Suprapubic skin (tissue), 4 donors: ENCODE measurements around the gene LHFPL6. TPM values are rescaled to one million over a fixed set of nuclear protein-coding genes. Genes with fewer than 3 reads are reported as not detected.

Source experiments
- DNase-seq, 2 donors: peaks; one replicate each; pipeline ENCODE4 v3.0.0-alpha.2; 2019; ENCODE audit warnings: low spot score in 2 of 2
- H3K27ac ChIP-seq: fragments of 200-600 bp; sonication (generic); one replicate; pipeline ENCODE4 v1.5.1; 2019
- H3K27me3 ChIP-seq: fragments of 200-600 bp; sonication (generic); one replicate; pipeline ENCODE4 v1.5.1; 2019
- H3K36me3 ChIP-seq: fragments of 200-600 bp; sonication (generic); one replicate; pipeline ENCODE4 v1.5.1; 2019
- H3K4me1 ChIP-seq: fragments of 200-600 bp; sonication (generic); one replicate; pipeline ENCODE4 v1.5.1; 2019
- H3K4me3 ChIP-seq: fragments of 200-600 bp; sonication (generic); one replicate; pipeline ENCODE4 v1.5.1; 2019; ENCODE audit warnings: mild to moderate bottlenecking
- H3K9me3 ChIP-seq: fragments of 200-600 bp; sonication (generic); one replicate; pipeline ENCODE4 v1.5.1; 2019
- EP300 ChIP-seq: sonication (generic); formaldehyde crosslinking; IDR thresholded peaks from one replicate; pipeline ENCODE4 v1.6.1; 2017; ENCODE audit warnings: antibody characterized with exemption
- POLR2A ChIP-seq, 2 donors: fragments of 450-650 bp; IDR thresholded peaks; one replicate each; pipeline ENCODE4 v1.6.1; 2017; ENCODE audit warnings: antibody characterized with exemption in 2 of 2, mild to moderate bottlenecking in 2 of 2, moderate library complexity in 2 of 2
- POLR2AphosphoS5 ChIP-seq, 3 donors: sonication (generic); formaldehyde crosslinking; IDR thresholded peaks; one replicate each; pipeline ENCODE4 v1.6.1; 2017; ENCODE audit warnings: antibody characterized with exemption in 3 of 3
- WGBS: methylation state at CpG from one replicate; pipeline ENCODE4 v1.1.5; 2018; 5-methylcytosine and 5-hydroxymethylcytosine counted together
- total RNA-seq, 4 donors: library from RNA; depleted of rRNA; stranded (reverse); fragments of >200 nt; gene quantifications; one replicate each; pipeline ENCODE4 v1.1.0, GENCODE V29; 2016
- TF ChIP-seq, protein P1 (sequence below), 2 donors: fragments of 200-600 bp in 1 of 2; fragments of 450-650 bp in 1 of 2; sonication (generic) in 1 of 2; IDR thresholded peaks; one replicate each; pipeline ENCODE4 v1.5.1; 2016 to 2019; ENCODE audit warnings: antibody characterized with exemption in 2 of 2, mild to moderate bottlenecking in 1 of 2, moderate library complexity in 1 of 2

Gene LHFPL6
- total RNA-seq, 4 donors from 2014 or later, result 10.6 to 21.0 (median 15.6) TPM

DNA sequence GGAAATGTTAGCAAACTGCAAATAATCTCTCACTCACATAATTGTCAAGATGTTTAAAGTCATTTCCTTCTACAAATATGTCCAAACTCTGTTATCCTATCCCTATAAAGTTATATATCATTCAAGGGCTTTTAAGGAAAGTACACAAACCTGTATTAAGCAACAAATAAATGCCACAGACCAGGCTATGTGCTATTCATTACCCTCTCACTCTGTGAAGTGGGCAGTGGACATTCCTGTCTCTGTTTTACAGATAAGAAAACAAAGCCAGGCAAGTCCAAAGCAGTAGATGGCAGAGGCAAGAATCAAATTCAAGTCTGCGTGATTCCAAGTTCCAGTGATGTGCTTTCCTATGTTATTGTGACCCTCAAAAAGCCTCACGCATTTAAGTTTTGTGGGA, 140.6 kb downstream of the LHFPL6 start:
- Histone ChIP-seq H3K4me1 (peaks cover 4% of the 10 kb centered on the region), H3K9me3 (no peaks in the 10 kb centered on the region), H3K4me3 (no peak overlapping the region), H3K27ac (no peak overlapping the region), H3K27me3 (no peaks in the 10 kb centered on the region), H3K36me3 (no peaks in the 10 kb centered on the region)
- WGBS, result 67% methylated on average over 2 of the region's 2 CpGs
- DNase-seq, result no peak
- TF ChIP-seq, protein P1, sequence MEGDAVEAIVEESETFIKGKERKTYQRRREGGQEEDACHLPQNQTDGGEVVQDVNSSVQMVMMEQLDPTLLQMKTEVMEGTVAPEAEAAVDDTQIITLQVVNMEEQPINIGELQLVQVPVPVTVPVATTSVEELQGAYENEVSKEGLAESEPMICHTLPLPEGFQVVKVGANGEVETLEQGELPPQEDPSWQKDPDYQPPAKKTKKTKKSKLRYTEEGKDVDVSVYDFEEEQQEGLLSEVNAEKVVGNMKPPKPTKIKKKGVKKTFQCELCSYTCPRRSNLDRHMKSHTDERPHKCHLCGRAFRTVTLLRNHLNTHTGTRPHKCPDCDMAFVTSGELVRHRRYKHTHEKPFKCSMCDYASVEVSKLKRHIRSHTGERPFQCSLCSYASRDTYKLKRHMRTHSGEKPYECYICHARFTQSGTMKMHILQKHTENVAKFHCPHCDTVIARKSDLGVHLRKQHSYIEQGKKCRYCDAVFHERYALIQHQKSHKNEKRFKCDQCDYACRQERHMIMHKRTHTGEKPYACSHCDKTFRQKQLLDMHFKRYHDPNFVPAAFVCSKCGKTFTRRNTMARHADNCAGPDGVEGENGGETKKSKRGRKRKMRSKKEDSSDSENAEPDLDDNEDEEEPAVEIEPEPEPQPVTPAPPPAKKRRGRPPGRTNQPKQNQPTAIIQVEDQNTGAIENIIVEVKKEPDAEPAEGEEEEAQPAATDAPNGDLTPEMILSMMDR (IDR thresholded peaks at IDR 0.05), result no peak
- TF ChIP-seq POLR2AphosphoS5 (IDR thresholded peaks at IDR 0.05), result no peak
- TF ChIP-seq EP300, result no peak
- no peak for TF ChIP-seq POLR2A (IDR thresholded peaks at IDR 0.05)

DNA sequence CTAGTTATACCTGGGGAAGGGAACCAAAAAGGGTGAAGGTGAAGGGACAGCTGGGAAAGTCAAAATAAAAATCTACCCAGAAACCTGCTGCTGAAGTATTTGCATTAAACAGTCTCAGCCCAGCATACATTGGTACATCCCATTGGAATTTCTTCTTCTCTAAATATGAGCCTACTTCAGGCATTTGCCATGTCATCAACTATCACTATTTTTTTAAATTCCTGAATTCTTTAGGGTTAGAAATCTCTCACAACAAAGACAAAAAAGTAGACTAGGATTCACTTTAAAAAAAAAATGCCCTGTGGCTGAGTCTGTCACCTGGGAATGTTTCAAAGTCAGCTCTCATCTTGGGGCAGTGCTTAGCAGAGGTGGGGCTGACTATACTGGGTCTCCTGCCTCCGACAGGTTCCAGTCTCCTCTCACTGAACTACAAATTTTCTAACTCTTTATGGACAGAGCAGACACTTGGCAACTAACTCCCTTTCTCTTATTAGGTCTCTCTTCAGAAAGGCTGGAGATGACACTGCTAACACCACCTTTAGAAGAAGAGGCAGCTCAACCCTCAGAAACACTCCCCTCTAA, 141.2 kb downstream of the LHFPL6 start:
- WGBS, result 82% methylated on average over 1 of the region's 1 CpG
- Histone ChIP-seq H3K27me3 (no peaks in the 10 kb centered on the region), H3K36me3 (no peaks in the 10 kb centered on the region), H3K4me1 (peaks cover 4% of the 10 kb centered on the region), H3K27ac (no peak overlapping the region), H3K4me3 (no peak overlapping the region), H3K9me3 (no peaks in the 10 kb centered on the region)
- TF ChIP-seq EP300 (no peak), POLR2A (IDR thresholded peaks at IDR 0.05) (no peak)
- DNase-seq, result no peak

DNA sequence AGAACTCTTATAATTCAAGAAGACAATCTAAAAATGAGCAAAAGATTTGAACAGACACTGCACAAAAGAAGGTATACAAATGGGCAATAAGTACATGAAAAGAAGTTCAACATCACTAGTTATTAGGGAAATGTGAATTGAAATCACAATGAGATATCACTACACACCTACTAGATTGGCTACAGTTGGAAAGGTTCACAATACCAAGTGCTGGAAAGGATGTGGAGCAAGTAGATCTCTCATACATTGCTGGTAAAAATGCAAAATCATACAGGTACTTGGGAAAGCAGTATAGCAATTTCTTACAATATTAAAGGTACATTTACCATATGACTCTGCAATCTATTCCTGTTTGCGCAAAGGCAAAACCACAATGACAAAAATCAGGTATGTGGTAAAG, 145.7 kb downstream of the LHFPL6 start:
- Histone ChIP-seq H3K4me1 (peaks cover 4% of the 10 kb centered on the region), H3K36me3 (no peaks in the 10 kb centered on the region), H3K9me3 (no peaks in the 10 kb centered on the region), H3K27ac (no peak overlapping the region), H3K4me3 (no peak overlapping the region), H3K27me3 (no peaks in the 10 kb centered on the region)
- DNase-seq, result no peak
- 100% methylated on average over 1 of the region's 1 CpG for WGBS
- TF ChIP-seq POLR2A (IDR thresholded peaks at IDR 0.05), result no peak
- no peak for TF ChIP-seq EP300
- TF ChIP-seq POLR2AphosphoS5 (IDR thresholded peaks at IDR 0.05), result no peak
- TF ChIP-seq, protein P1 (IDR thresholded peaks at IDR 0.05), result no peak

DNA sequence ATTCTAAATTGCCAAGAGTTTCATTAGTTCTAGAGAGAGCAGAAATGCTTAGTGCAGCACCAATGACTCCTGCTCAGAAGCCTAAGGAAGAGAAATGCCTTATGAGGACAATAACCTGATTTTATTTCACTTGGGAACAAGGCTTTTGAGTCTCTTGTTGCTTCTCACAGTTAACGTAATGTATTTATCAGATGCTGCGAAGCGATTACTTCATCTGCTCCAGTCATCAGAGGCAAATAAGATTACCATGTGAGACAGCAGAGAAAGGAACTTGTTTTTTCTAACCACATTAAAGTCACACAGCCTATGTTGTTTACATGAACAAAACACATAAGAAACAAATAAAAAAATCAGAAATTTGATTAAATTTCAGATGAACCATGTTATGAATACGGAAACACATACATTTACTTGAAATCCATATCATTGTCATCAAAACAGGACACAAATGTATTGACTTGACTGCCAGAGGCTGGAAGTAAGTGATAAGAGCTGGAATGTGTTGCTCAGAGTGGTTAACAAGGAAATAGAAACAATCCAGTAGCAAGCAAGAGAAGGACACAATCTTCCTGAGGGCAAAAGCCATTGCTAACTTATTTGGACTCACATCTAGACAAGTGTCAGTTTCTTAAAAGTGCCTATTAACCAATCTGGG, 147.3 kb downstream of the LHFPL6 start:
- Histone ChIP-seq H3K36me3 (no peaks in the 10 kb centered on the region), H3K4me3 (no peak overlapping the region), H3K4me1 (peaks cover 11% of the 10 kb centered on the region), H3K9me3 (no peaks in the 10 kb centered on the region), H3K27ac (no peak overlapping the region), H3K27me3 (no peaks in the 10 kb centered on the region)
- 63% methylated on average over 4 of the region's 4 CpGs for WGBS
- no peak for DNase-seq
- TF ChIP-seq, protein P1 (IDR thresholded peaks at IDR 0.05), result no peak
- TF ChIP-seq POLR2AphosphoS5 (IDR thresholded peaks at IDR 0.05) (no peak), EP300 (no peak), POLR2A (IDR thresholded peaks at IDR 0.05) (no peak)

DNA sequence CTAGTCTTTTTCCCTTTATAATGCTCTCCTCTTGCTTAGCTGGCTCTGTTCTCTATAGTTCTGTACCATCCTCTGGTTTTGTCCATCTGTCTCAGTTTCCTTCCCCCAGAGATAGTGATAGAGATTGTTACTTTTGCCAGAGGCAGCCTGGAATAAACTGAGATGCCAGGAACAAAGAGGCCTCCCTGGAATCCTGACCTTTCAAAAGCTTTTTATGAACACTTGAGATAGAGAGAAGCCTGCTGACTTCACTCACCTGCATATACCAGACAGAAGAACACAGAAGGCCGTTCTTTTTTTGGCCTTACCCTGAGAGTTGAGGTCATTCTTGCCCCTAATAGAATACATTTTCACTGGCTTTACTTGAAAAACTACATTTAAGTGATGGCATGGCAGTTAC, 150.2 kb downstream of the LHFPL6 start:
- Histone ChIP-seq H3K4me1 (peaks cover 14% of the 10 kb centered on the region), H3K4me3 (no peak overlapping the region), H3K9me3 (no peaks in the 10 kb centered on the region), H3K27me3 (no peaks in the 10 kb centered on the region), H3K27ac (no peak overlapping the region), H3K36me3 (no peaks in the 10 kb centered on the region)
- TF ChIP-seq POLR2AphosphoS5 (IDR thresholded peaks at IDR 0.05) (no peak), POLR2A (IDR thresholded peaks at IDR 0.05) (no peak), EP300 (no peak)
- TF ChIP-seq, protein P1 (IDR thresholded peaks at IDR 0.05), result no peak
- WGBS, result 88% methylated on average over 1 of the region's 1 CpG
- no peak for DNase-seq
